Ovary (tissue), 9 donors: Measurements from ENCODE around the gene MRPL33. TPM values are rescaled to one million over a fixed set of nuclear protein-coding genes. Genes with fewer than 3 reads are reported as not detected.

Source experiments
- DNase-seq, 5 donors: peaks; one replicate each; pipeline ENCODE4 v3.0.0-alpha.2; 2019 to 2020
- H3K27ac ChIP-seq, 2 donors: fragments of 200-600 bp; one replicate each; pipeline versions ENCODE4 v1.5.1 to v1.8.0; 2019 to 2022
- H3K27me3 ChIP-seq: fragments of 200-600 bp; one replicate; pipeline ENCODE4 v1.8.0; 2022
- H3K36me3 ChIP-seq: fragments of 200-600 bp; sonication (generic); one replicate; pipeline ENCODE4 v1.5.1; 2019
- H3K4me1 ChIP-seq: one replicate; pipeline ENCODE4 v1.8.1; 2013; ENCODE audit warnings: mild to moderate bottlenecking, moderate library complexity; ENCODE audit not compliant: insufficient read depth
- H3K4me3 ChIP-seq: fragments of 200-600 bp; sonication (generic); one replicate; pipeline ENCODE4 v1.5.1; 2017
- H3K9me3 ChIP-seq, 2 donors: fragments of 200-600 bp in 1 of 2; sonication (generic) in 1 of 2; one replicate each; pipeline versions ENCODE4 v1.5.1 to v1.8.1; 2013 to 2019; ENCODE audit warnings: mild to moderate bottlenecking in 1 of 2, moderate library complexity in 1 of 2
- EP300 ChIP-seq: sonication (generic); formaldehyde crosslinking; IDR thresholded peaks from one replicate; pipeline ENCODE4 v1.6.1; 2017; ENCODE audit warnings: antibody characterized with exemption
- POLR2A ChIP-seq: fragments of 450-650 bp; IDR thresholded peaks from one replicate; pipeline ENCODE4 v1.6.1; 2017; ENCODE audit warnings: antibody characterized with exemption, mild to moderate bottlenecking, moderate library complexity
- WGBS, 3 donors: extraction: QIAGEN DNeasy Blood & Tissue Kit in 1 of 3; methylation state at CpG; one replicate each; pipeline versions ENCODE4 v1.1.5 to v1.1.7; 2013 to 2017; 5-methylcytosine and 5-hydroxymethylcytosine counted together
- intact Hi-C, 4 donors: fragments of 100-400 bp; cut with DNase I; formaldehyde crosslinking; loops; one replicate each; pipeline versions ENCODE4 v1.11.0 to v1.15.1; 2022 to 2023
- polyA plus RNA-seq, 2 donors: library from polyadenylated mRNA; stranded (reverse); fragments of 200-250 nt in 1 of 2; fragments of 350-450 nt in 1 of 2; fragmentation: Illumina TruSeq in 1 of 2; extraction: RNeasy Lipid Tissue Mini Kit (QIAGEN cat#74804) in 1 of 2; gene quantifications; one replicate each; pipeline ENCODE4 v1.2.3, GENCODE V29; 2013 to 2014
- total RNA-seq, 7 donors: library from RNA; depleted of rRNA in 2 of 7; stranded (reverse); fragments of >200 nt in 2 of 7; fragmentation: NEBNext Ultra II Directional in 3 of 7; extraction: Animal tissue kit (Norgen Biotek cat#: 25700) in 3 of 7; gene quantifications; one replicate each; pipeline versions ENCODE4 v1.1.0 to v1.2.4, GENCODE V29; 2016 to 2023
- TF ChIP-seq, protein P1 (sequence below), 3 donors: fragments of 450-650 bp in 2 of 3; fragments of 200-600 bp in 1 of 3; IDR thresholded peaks; one replicate each; pipeline versions ENCODE4 v1.5.1 to v1.8.0; 2016 to 2022; ENCODE audit warnings: antibody characterized with exemption in 3 of 3, mild to moderate bottlenecking in 1 of 3
- donor health status: DM: no; HTN: no; CAD: no; lungs with moderate emphysema.
- donor health status: DM: no; HTN: no; CAD: no.
- donor health status: Bipolar disorder and iron deficiency.
- donor health status: DM: yes; HTN: yes; CAD: no.
- donor health status: DM: no; HTN: no; CAD: no.
- donor health status: DM: yes; HTN: yes; CAD: no.

The MRPL33 gene
- total and polyA plus RNA-seq, 9 donors = 50.5 to 246 (median 63.2) TPM

DNA sequence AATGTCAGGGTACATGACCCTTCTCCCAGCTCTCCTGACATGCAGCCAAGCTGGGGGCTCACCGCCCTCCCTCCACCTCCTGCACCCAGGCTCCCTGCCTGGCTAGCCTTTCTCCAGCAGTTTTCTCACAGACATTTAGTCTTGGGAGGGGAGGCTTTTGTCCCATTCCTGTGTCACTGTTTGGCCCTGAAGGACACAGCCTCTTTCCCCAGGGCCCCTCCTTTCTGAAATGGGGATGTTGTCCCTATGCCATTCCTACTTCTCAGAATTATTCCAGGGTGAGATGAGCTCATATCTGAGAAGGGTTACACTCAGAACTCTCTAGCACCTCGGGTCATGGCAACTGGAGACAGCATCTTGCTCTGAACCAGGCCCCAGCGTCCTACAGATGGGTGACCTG lies 47.3 kb upstream of the MRPL33 start:
- WGBS, 3 donors = 52 to 65% (median 63%) methylated on average over 3 of the region's 3 CpGs
- Histone ChIP-seq H3K36me3 (no peaks in the 10 kb centered on the region), H3K27ac (peak overlapping the region; percentile 79 to 80), H3K9me3 (no peaks in the 10 kb centered on the region), H3K4me1 (peaks cover 10% of the 10 kb centered on the region), H3K4me3 (no peak overlapping the region), H3K27me3 (peaks cover 2% of the 10 kb centered on the region)
- TF ChIP-seq POLR2A (no peak), EP300 (no peak)
- TF ChIP-seq, protein P1, sequence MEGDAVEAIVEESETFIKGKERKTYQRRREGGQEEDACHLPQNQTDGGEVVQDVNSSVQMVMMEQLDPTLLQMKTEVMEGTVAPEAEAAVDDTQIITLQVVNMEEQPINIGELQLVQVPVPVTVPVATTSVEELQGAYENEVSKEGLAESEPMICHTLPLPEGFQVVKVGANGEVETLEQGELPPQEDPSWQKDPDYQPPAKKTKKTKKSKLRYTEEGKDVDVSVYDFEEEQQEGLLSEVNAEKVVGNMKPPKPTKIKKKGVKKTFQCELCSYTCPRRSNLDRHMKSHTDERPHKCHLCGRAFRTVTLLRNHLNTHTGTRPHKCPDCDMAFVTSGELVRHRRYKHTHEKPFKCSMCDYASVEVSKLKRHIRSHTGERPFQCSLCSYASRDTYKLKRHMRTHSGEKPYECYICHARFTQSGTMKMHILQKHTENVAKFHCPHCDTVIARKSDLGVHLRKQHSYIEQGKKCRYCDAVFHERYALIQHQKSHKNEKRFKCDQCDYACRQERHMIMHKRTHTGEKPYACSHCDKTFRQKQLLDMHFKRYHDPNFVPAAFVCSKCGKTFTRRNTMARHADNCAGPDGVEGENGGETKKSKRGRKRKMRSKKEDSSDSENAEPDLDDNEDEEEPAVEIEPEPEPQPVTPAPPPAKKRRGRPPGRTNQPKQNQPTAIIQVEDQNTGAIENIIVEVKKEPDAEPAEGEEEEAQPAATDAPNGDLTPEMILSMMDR (IDR thresholded peaks at IDR 0.05) = no peak
- no peak for DNase-seq
- intact Hi-C loops = loop anchor here in 3 of 4 donors (5.0 to 10.0 kb wide), 4 partner anchors 51 to 673 kb away; partner anchors contain the start of genes FOSL2 (in 1 of the 3) and MRPL33 (in 1 of the 3)

GRCh38 chr2:27724905-27725701 lies 46.4 kb upstream of the MRPL33 start:
- TF ChIP-seq EP300 (no peak), POLR2A (peak; percentile 24)
- TF ChIP-seq, protein P1 (IDR thresholded peaks at IDR 0.05) = no peak
- 22 to 35% (median 32%) methylated on average over 5 of the region's 5 CpGs for WGBS, 3 donors
- intact Hi-C loops = loop anchor here in 3 of 4 donors (5.0 to 10.0 kb wide), 4 partner anchors 50 to 672 kb away; partner anchors contain the start of genes FOSL2 (in 1 of the 3) and MRPL33 (in 1 of the 3)
- DNase-seq = peak in 2 of 5 donors; percentile 66 to 68
- Histone ChIP-seq H3K27ac (peak overlapping the region; percentile 79 to 80), H3K4me3 (no peak overlapping the region), H3K9me3 (no peaks in the 10 kb centered on the region), H3K36me3 (no peaks in the 10 kb centered on the region), H3K27me3 (peaks cover 2% of the 10 kb centered on the region), H3K4me1 (peaks cover 10% of the 10 kb centered on the region)

GRCh38 chr2:27727257-27727656 lies 44.3 kb upstream of the MRPL33 start:
- 86 to 91% (median 91%) methylated on average over 9 of the region's 9 CpGs for WGBS, 3 donors
- H3K4me3 ChIP-seq = no peak overlapping the region
- intact Hi-C loops = loop anchor here in 1 of 4 donors (10.0 kb wide), 1 partner anchor 48 kb away; the partner anchor contains the start of gene MRPL33
- peaks cover 2% of the 10 kb centered on the region for H3K27me3 ChIP-seq
- no peaks in the 10 kb centered on the region for H3K36me3 ChIP-seq
- no peaks in the 10 kb centered on the region for H3K9me3 ChIP-seq
- DNase-seq = no peak
- peaks cover 10% of the 10 kb centered on the region for H3K4me1 ChIP-seq
- H3K27ac ChIP-seq = no peak overlapping the region
- TF ChIP-seq POLR2A (no peak), EP300 (no peak)
- TF ChIP-seq, protein P1 (IDR thresholded peaks at IDR 0.05) = no peak

DNA sequence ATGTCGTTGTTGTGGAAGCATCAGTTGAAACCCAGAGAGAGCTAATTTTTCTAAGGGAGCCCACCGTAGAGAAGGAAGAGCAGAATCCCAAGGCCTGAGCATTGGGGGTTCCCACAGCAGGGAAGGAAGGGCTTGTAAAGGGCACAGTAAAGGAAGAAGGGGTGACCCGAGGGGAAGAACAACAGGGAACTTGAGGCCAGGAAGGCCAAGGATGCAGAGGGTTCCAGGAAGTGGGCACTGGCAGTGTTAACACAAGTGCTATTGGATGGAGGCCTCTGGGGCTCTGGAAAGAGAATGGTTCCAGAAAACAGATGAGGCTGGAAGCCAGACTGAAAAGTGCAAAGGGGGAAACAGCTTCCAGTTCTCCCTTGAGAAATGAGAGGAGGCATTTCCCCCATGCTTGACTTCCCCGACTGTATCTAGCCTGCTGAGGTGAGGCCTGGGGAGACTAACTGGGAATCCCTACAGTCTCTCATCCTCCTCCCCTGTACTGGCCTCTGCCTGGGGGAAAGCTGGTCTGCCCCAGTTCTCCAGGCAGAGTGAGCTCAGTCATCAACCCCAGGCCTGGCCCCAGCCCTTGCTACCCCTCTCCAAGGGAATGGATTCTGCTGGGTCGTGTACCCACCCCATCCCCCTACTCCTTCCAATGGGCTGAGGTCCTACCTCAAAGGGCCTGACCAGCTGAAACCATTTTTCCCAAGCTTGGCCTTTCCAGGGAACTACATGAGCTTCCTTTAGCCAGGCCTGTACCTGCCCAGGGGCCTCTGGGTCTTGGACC lies 43.2 kb upstream of the MRPL33 start:
- Histone ChIP-seq H3K4me3 (no peak overlapping the region), H3K27me3 (peaks cover 2% of the 10 kb centered on the region), H3K36me3 (no peaks in the 10 kb centered on the region), H3K9me3 (no peaks in the 10 kb centered on the region), H3K27ac (no peak overlapping the region), H3K4me1 (peaks cover 10% of the 10 kb centered on the region)
- no peak for DNase-seq
- TF ChIP-seq, protein P1 (IDR thresholded peaks at IDR 0.05) = no peak
- TF ChIP-seq EP300 (no peak), POLR2A (no peak)
- intact Hi-C loops = loop anchor here in 1 of 4 donors (10.0 kb wide), 1 partner anchor 47 kb away; the partner anchor contains the start of gene MRPL33
- 73 to 84% (median 83%) methylated on average over 5 of the region's 5 CpGs for WGBS, 3 donors
